ENCODE data around the gene DCXR. TPM values are rescaled to one million over a fixed set of nuclear protein-coding genes. Genes with fewer than 3 reads are reported as not detected.

DCXR gene
- total RNA-seq, 2 experiments from 2014 or later: 132 to 147 TPM

DNA sequence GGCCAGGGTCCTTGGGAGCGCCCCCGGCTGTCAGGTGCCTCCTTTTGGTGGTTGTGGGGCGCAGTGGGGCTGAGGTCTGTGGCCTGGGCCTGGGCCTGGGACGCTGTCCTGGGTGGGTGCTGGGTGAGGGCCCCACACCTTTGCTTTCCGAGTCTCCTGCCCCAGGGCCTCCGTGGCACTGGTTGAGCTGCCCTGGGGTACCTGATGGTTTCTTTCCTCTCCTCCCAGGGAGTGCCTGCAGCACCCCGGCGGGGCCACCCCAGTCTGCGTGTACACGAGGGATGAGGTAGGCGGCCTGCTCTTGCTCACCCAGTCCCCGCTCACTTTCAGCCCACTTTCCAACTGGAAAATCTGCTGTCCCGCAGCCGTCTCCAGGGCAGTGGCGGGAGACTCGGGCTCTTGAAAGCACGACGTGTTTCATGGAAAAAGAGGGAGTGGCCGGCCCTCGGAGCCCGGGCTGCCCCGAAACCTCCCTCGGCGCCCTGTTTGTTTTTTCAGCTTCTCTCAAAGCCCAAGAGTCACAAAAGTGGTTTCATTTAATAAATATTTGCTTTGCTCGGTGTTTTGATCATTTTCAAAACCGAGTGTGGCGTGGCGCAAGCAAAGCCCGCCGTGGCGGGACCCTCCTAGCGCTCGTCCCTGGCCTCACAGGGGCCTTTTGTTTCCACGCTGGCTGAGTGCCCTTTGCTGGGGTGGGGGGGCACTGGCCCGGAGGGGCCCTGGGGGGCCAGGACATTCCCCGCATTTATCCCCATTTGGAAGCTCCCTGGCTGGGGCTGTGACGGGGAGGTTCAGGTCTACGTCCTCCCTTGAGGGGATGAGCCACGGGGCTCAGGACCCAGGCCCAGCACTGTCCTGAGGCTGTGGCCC, 42.7 kb downstream of the DCXR start:
- no peak for DNase-seq (ENCODE audit: low spot score)
- Histone ChIP-seq H3K9me2 (ENCODE audit: insufficient read depth, low read length) (no peaks in the 10 kb centered on the region), H3K4me1 (ENCODE audit: insufficient read depth, low read length, poor library complexity, severe bottlenecking) (no peaks in the 10 kb centered on the region), H4K20me1 (ENCODE audit: insufficient read depth, low read length) (no peaks in the 10 kb centered on the region), H3K9me3 (ENCODE audit: low read length) (no peaks in the 10 kb centered on the region), H3K4me2 (ENCODE audit: low read length) (no peak overlapping the region), H2AFZ (ENCODE audit: low read length) (no peak overlapping the region), H3K36me3 (ENCODE audit: insufficient read depth, low read length) (peaks cover 8% of the 10 kb centered on the region; the same call in 1 of the 2 replicates), H3K4me3 (ENCODE audit: low read depth, low read length, poor library complexity, severe bottlenecking) (no peak overlapping the region), H3K79me2 (ENCODE audit: insufficient read depth, low read depth, low read length) (no peaks in the 10 kb centered on the region), H3K27ac (ENCODE audit: low read depth, low read length, poor library complexity, severe bottlenecking) (no peak overlapping the region)
- BruUV-seq (replicated peaks): no TSS peak
- POLR2A ChIA-PET: no interaction called here
- intact Hi-C loops (cut with micrococcal nuclease; ENCODE audit: unreplicated experiment): no loop called here
- CTCF ChIA-PET (ENCODE audit: unreplicated experiment): no interaction called here
- TF ChIP-seq, protein P1, sequence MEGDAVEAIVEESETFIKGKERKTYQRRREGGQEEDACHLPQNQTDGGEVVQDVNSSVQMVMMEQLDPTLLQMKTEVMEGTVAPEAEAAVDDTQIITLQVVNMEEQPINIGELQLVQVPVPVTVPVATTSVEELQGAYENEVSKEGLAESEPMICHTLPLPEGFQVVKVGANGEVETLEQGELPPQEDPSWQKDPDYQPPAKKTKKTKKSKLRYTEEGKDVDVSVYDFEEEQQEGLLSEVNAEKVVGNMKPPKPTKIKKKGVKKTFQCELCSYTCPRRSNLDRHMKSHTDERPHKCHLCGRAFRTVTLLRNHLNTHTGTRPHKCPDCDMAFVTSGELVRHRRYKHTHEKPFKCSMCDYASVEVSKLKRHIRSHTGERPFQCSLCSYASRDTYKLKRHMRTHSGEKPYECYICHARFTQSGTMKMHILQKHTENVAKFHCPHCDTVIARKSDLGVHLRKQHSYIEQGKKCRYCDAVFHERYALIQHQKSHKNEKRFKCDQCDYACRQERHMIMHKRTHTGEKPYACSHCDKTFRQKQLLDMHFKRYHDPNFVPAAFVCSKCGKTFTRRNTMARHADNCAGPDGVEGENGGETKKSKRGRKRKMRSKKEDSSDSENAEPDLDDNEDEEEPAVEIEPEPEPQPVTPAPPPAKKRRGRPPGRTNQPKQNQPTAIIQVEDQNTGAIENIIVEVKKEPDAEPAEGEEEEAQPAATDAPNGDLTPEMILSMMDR (conservative IDR thresholded peaks at IDR 0.05; ENCODE audit: low read length): no peak

DNA sequence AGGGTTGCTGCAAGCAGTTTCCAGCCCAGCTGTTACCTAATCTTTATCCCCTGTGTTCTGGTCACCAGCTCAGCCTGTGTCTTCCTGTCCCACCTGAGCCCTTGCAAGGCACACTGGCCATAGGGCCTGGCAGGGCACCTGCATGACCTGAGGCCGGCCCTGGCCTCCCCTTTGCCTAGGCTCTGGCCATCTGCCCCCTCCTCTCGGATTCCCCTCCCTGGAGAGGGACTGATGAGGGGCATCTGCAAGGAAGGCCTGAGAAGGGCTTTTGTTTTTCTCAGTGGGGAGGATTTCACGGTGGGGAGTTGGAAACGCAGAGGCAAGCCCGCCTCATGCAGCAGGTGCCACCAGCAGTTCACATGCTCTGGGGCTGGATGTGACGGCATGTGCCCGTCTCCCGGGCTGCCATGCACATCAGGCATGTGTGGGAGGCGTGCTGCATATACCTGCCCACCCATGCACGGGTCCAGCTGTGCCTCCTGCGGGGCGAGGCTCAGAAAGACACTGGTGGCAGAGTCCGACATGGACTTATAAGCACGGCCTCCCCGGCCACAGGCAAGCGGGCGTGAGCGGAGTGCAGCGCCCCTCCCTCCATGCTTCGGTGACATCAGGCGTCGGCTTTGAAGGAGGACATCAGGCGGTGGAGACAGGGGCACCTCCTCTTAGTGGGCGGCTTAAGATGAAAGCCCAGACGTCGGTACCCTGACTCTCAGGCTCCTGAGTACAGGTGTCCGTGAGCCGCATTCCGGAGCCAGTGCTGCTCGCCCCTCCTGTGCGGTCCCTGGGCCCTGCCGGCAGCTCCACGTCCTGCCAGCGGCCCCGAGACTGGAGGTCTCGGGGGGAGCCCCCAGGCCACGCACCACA, 43.5 kb downstream of the DCXR start:
- Histone ChIP-seq H3K9me2 (ENCODE audit: insufficient read depth, low read length) (no peaks in the 10 kb centered on the region), H2AFZ (ENCODE audit: low read length) (no peak overlapping the region), H3K27ac (ENCODE audit: low read depth, low read length, poor library complexity, severe bottlenecking) (no peak overlapping the region), H3K4me1 (ENCODE audit: insufficient read depth, low read length, poor library complexity, severe bottlenecking) (no peaks in the 10 kb centered on the region), H3K4me2 (ENCODE audit: low read length) (no peak overlapping the region), H3K9me3 (ENCODE audit: low read length) (no peaks in the 10 kb centered on the region), H3K4me3 (ENCODE audit: low read depth, low read length, poor library complexity, severe bottlenecking) (no peak overlapping the region), H3K79me2 (ENCODE audit: insufficient read depth, low read depth, low read length) (no peaks in the 10 kb centered on the region), H3K36me3 (ENCODE audit: insufficient read depth, low read length) (peaks cover 8% of the 10 kb centered on the region; the same call in 1 of the 2 replicates), H4K20me1 (ENCODE audit: insufficient read depth, low read length) (no peaks in the 10 kb centered on the region)
- DNase-seq (ENCODE audit: low spot score): no peak
- ChIA-PET CTCF (ENCODE audit: unreplicated experiment) (no interaction called here), POLR2A (no interaction called here)
- TF ChIP-seq, protein P1 (conservative IDR thresholded peaks at IDR 0.05; ENCODE audit: low read length): no peak
- no peak for TF ChIP-seq EZH2phosphoT487 (IDR thresholded peaks at IDR 0.05; ENCODE audit: borderline replicate concordance, low read depth, low read length)
- intact Hi-C loops (cut with micrococcal nuclease; ENCODE audit: unreplicated experiment): no loop called here
- BruUV-seq (replicated peaks): no TSS peak

All from OCI-LY7 (cell line).